Stromal cell of bone marrow (primary cell): Measurements from ENCODE around the gene CPHXL2.
A peak's percentile ranks its signal among the peaks of the same experiment; 100 is the strongest.

ENCODE experiments used
- DNase-seq: peaks from one replicate; pipeline ENCODE4 v3.0.0-alpha.2; 2012; ENCODE audit warnings: low read depth

CPHXL2 gene

GRCh38 chr16:75676909-75677308, at the start of gene CPHXL2:
Gene CPHXL2 (minus strand): TSS chr16:75677009. CDS start chr16:75676999, 10 bp downstream.
- DNase-seq = no peak

- no peak for DNase-seq
Observed at GRCh38 chr16:75726390-75726789, 49.6 kb upstream of the CPHXL2 start, which contains the start of gene CPHXL. Gene CPHXL (minus strand): TSS chr16:75726490. CDS start chr16:75726442, 48 bp downstream.

GRCh38 chr16:75718452-75718851, 41.6 kb upstream of the CPHXL2 start:
- no peak for DNase-seq

- DNase-seq = no peak
Observed at GRCh38 chr16:75714661-75715060, 37.9 kb upstream of the CPHXL2 start.

GRCh38 chr16:75710344-75710743, 33.5 kb upstream of the CPHXL2 start:
- no peak for DNase-seq

- peak; percentile 42 for DNase-seq
Observed at GRCh38 chr16:75703306-75703705, 26.5 kb upstream of the CPHXL2 start.

GRCh38 chr16:75702242-75702641, 25.4 kb upstream of the CPHXL2 start:
- no peak for DNase-seq

GRCh38 chr16:75701361-75701760, 24.6 kb upstream of the CPHXL2 start, which contains the start of gene DUXB:
Gene DUXB (minus strand): TSS chr16:75701461. CDS start chr16:75701418, 43 bp downstream.
- DNase-seq = no peak

- no peak for DNase-seq
Observed at GRCh38 chr16:75697571-75697970, 20.8 kb upstream of the CPHXL2 start.

GRCh38 chr16:75695708-75696107, 18.9 kb upstream of the CPHXL2 start:
- no peak for DNase-seq

- no peak for DNase-seq
Observed at GRCh38 chr16:75687361-75687760, 10.6 kb upstream of the CPHXL2 start.

- DNase-seq = no peak
Observed at GRCh38 chr16:75682308-75682707, 5.5 kb upstream of the CPHXL2 start.

GRCh38 chr16:75679366-75679765, 2.6 kb upstream of the CPHXL2 start:
- no peak for DNase-seq

- DNase-seq = no peak
Observed at GRCh38 chr16:75667503-75667902, 9.3 kb downstream of the CPHXL2 start.

GRCh38 chr16:75660726-75661302, 16.0 kb downstream of the CPHXL2 start:
- DNase-seq = no peak

GRCh38 chr16:75660321-75660720, 16.5 kb downstream of the CPHXL2 start:
- DNase-seq = no peak

- DNase-seq = no peak
Observed at GRCh38 chr16:75658175-75658574, 18.6 kb downstream of the CPHXL2 start.

GRCh38 chr16:75653922-75654321, 22.9 kb downstream of the CPHXL2 start:
- DNase-seq = no peak

- DNase-seq = peak; percentile 54
Observed at GRCh38 chr16:75648265-75649076, 28.3 kb downstream of the CPHXL2 start.

- peak; percentile 88 for DNase-seq
Observed at GRCh38 chr16:75647492-75648264, 29.1 kb downstream of the CPHXL2 start, which contains the start of the genes KARS1 and TERF2IP. Gene KARS1 (minus strand): TSS chr16:75647665. CDS start chr16:75647639, 26 bp downstream. Gene TERF2IP (plus strand): TSS chr16:75647773. CDS start chr16:75647883, 110 bp downstream.

GRCh38 chr16:75647112-75647491, 29.7 kb downstream of the CPHXL2 start:
- no peak for DNase-seq

- no peak for DNase-seq
Observed at GRCh38 chr16:75644240-75645012, 32.4 kb downstream of the CPHXL2 start.
